K562 (cell line): Measurements from ENCODE around the gene MYCBP2.

Source experiments
- EP300 ChIP-seq: IDR thresholded peaks from 2 replicates; pipeline ENCODE4 v1.6.1; 2012; ENCODE audit warnings: low read length, improper control_type of control experiment
- NR2C2 ChIP-seq, 2 experiments: fragments of 200-800 bp in 1 of 2; sonication (Bioruptor generic) in 1 of 2; sonication (generic) in 1 of 2; formaldehyde crosslinking in 1 of 2; IDR thresholded peaks; 2 replicates each; pipeline versions ENCODE4 v1.6.1 to v1.8.0; 2016 to 2022; ENCODE audit warnings: mild to moderate bottlenecking in 1 of 2, missing compliant biosample characterization in 1 of 2, missing genetic modification characterization in 1 of 2, missing genetic modification reagents in 1 of 2
- NR3C1 ChIP-seq: sonication (generic); formaldehyde crosslinking; IDR thresholded peaks from 2 replicates; pipeline ENCODE4 v1.8.1; 2022; ENCODE audit warnings: missing genetic modification reagents
- POLR3G ChIP-seq: IDR thresholded peaks from 2 replicates; pipeline ENCODE4 v1.6.1; 2011; ENCODE audit not compliant: insufficient read length, insufficient replicate concordance; ENCODE audit errors: extremely low read depth
- REST ChIP-seq, 2 experiments: fragments of 450-650 bp; formaldehyde crosslinking in 1 of 2; IDR thresholded peaks; 2 replicates each; pipeline versions ENCODE4 v1.4.0 to v1.6.1; 2014 to 2020; ENCODE audit warnings: mild to moderate bottlenecking in 2 of 2, borderline replicate concordance in 1 of 2, low read depth in 1 of 2
- ZBTB49 ChIP-seq: sonication (generic); formaldehyde crosslinking; IDR thresholded peaks from 2 replicates; pipeline ENCODE4 v1.8.0; 2022; ENCODE audit warnings: missing genetic modification reagents, mild to moderate bottlenecking, borderline replicate concordance

- TF ChIP-seq POLR3G: no peak
- no peak for TF ChIP-seq EP300
- TF ChIP-seq ZBTB49 (CRISPR knock-in tag): no peak
- TF ChIP-seq NR3C1 (CRISPR knock-in tag): no peak
- no peak for TF ChIP-seq REST (IDR thresholded peaks at IDR 0.05; ENCODE audit: borderline replicate concordance)
- TF ChIP-seq REST (CRISPR knock-in tag; IDR thresholded peaks at IDR 0.05; ENCODE audit: low read depth): no peak
- TF ChIP-seq NR2C2 (CRISPR knock-in tag; IDR thresholded peaks at IDR 0.05): no peak
- TF ChIP-seq NR2C2 (tag; IDR thresholded peaks at IDR 0.05): no peak
Measured at GRCh38 chr13:77262198-77262597, 64.7 kb downstream of the MYCBP2 start.
